Measurements from ENCODE around the gene SIN3B.
"Not testable (repeated sequence)": the region's sequence is repeated elsewhere in the genome, so short reads cannot be mapped to it uniquely, and the experiment has no call there.

The SIN3B gene, protein sequence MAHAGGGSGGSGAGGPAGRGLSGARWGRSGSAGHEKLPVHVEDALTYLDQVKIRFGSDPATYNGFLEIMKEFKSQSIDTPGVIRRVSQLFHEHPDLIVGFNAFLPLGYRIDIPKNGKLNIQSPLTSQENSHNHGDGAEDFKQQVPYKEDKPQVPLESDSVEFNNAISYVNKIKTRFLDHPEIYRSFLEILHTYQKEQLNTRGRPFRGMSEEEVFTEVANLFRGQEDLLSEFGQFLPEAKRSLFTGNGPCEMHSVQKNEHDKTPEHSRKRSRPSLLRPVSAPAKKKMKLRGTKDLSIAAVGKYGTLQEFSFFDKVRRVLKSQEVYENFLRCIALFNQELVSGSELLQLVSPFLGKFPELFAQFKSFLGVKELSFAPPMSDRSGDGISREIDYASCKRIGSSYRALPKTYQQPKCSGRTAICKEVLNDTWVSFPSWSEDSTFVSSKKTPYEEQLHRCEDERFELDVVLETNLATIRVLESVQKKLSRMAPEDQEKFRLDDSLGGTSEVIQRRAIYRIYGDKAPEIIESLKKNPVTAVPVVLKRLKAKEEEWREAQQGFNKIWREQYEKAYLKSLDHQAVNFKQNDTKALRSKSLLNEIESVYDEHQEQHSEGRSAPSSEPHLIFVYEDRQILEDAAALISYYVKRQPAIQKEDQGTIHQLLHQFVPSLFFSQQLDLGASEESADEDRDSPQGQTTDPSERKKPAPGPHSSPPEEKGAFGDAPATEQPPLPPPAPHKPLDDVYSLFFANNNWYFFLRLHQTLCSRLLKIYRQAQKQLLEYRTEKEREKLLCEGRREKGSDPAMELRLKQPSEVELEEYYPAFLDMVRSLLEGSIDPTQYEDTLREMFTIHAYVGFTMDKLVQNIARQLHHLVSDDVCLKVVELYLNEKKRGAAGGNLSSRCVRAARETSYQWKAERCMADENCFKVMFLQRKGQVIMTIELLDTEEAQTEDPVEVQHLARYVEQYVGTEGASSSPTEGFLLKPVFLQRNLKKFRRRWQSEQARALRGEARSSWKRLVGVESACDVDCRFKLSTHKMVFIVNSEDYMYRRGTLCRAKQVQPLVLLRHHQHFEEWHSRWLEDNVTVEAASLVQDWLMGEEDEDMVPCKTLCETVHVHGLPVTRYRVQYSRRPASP

DNA sequence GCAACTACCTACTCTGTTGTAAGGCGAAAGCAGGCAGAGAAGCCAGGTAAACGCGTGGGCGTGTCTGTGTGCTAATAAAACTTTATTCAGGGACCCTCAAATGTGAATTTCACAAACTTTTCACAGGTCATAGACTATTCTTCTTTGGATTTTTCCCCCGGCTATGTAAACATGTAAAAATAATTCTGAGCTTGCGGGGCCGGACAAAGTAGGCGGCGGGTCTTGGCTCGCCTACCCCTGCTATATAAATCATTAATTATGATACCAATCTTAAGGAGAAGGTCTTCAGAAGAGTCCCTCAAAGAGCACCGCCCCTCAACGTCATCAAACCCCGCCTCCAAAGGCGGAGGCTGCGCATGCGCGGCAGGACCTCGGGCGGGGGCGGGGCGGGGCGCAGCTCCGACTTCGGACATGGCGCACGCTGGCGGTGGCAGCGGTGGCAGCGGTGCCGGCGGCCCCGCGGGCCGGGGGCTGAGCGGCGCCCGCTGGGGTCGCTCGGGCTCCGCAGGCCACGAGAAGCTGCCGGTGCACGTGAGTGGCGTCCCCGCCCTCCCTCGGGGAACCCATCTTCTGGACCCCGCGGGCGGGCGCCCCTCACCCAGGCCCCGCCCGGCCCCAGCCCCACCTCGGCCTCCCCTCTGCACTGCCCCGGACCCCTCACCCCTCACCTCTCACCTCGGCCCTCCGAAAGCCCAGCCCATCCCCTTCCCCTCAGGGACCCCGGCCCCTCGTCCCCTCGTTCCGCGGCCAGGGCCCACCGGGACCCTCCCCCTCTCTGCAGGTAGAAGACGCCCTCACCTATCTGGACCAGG, at the start of gene SIN3B:
Gene SIN3B (plus strand): TSS at position 389 of the 812 bp plus-strand sequence. CDS start 23 bp downstream, at position 412.
- peak; percentile 83 for DNase-seq

GRCh38 chr19:16779539-16780163, 49.5 kb upstream of the SIN3B start:
- no peak for DNase-seq

DNA sequence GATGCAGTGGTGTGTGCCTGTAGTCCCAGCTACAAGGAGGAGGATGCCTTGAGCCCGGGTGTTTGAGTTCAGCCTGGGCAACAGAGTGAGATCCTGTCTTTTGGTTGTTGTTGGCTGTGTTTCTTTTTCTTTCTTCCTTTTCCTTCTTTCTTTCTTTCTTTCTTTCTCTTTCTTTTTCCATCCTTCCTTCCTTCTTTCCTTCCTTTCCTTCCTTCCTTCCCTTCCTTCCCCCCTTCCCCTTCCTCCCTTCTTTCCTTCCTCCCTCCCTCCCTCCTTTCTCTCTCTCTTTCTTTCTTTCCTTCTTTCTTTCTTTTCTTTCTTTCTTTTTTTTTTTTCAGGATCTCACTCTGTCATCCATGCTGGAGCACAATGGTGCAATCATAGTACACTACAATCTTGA, 46.5 kb upstream of the SIN3B start:
- DNase-seq: no peak

DNA sequence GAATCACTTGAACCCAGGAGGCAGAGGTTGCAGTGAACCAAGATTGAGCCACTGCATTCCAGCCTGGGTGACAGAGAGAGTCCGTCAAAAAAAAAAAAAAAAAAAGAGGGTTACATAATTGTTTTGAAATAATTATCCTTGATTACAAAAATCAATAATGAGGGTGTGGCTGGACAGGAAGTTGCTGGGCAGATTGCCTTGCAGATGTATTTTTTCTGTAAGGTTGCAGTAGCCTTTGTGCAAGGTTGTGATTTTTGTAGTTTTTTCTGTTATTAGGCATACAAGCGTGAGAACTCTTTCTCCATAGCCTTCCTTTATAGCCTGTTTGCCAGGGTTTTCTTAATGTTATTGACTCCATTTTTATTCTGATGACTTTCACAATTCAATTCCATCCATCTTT, 40.7 kb upstream of the SIN3B start:
- no peak for DNase-seq

- DNase-seq: no peak
Measured at GRCh38 chr19:16789238-16789637, 40.0 kb upstream of the SIN3B start.

DNA sequence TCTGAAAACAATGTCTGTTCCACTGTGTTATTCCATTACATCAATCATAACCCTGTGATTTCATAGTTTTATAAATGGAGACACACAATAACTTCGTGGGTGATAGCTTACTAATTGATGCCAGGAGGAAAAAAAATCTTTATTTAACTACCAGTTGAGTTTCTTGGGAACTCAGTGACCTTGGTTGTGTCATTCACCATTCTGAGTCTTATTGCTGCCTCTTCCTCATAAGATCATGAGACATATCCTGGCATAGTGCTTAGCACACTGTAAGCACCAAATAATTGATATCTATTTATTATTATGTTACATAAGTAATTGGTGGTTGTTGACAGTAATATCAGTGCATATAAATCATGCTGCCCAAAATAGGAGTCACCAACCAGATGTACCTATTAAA, 39.1 kb upstream of the SIN3B start:
- no peak for DNase-seq

DNA sequence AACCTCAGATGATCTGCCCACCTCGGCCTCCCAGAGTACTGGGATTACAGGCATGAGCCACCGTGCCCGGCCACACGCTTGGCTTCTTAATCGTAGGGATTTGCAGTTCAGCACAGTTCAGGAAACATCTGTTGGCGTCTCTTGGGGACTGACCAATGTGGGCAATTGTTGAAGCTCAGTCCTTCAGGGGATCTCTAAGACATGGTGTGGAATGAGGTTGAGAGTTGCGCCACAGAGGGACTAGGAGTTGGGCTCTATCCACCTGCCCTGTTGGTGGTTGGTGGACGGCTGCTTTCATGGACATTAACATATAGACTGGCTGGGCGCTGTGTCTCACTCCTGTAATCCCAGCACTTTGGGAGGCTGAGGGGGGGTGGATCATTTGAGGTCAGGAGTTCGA, 37.3 kb upstream of the SIN3B start:
- DNase-seq: no peak

DNA sequence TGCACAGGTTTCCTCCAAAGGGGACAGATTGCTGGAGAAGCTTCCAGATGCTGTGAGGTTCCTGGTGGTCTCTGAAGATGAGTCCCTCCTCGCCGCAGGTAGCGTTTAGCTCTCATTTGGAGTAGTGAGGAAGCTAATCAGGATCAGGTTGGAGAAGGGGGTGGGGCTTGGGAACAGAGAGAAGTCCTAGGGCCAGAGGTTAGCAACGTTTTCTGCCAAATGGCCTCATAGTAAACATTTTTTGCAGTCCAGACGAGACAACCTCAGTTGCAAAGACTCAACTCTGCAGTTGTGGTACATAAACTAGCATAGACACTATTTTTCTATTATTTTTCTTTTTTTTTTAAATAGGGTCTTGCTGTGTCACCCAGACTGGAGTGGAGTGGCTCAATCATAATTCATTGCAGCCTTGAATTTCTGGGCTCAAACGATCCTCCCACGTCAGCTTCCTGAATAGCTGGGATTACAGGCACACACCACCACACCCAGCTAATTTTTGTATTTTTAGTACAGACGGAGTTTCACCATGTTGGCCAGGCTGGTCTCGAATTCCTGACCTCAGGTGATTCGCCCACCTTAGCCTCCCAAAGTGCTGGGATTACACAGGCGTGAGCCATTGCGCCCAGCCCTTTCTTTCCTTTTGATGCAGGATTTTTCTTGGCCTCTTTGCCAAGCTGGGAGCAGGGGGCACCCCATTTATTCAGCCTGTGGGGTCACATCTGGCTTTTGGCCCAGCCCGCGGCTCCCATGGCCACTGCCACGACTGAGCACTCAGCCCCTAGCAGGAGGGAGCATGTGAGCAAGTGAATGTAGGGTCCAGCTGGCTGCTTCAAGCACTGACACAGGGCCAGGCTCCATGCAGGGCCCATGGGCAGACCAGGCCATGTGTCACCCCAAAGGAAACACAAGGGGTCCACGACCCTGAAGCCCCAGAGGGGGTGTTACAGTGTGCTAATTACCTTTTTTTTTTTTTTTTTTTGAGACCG, 34.4 kb upstream of the SIN3B start:
- no peak for DNase-seq

DNA sequence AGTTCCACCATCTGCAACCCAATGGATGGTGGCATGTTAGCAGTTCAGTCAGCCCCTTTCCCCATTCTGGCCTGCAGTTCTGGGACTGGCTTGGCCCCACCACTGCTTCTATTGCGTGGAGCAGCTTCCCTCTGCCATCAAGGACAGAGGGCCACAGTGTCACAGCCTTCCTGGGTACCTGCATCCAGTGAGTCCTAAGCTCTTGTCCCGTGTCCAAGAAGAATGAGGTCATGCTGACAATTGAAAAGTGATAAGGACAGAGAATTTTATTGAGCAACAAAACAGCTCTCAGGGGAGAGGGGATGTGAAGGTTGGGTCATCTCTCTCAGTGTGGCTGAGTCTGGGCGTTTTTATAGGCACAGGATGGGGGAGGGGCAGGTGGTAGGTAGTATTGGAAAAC, 33.5 kb upstream of the SIN3B start:
- no peak for DNase-seq

GRCh38 chr19:16797876-16798275, 31.3 kb upstream of the SIN3B start:
- no peak for DNase-seq

DNA sequence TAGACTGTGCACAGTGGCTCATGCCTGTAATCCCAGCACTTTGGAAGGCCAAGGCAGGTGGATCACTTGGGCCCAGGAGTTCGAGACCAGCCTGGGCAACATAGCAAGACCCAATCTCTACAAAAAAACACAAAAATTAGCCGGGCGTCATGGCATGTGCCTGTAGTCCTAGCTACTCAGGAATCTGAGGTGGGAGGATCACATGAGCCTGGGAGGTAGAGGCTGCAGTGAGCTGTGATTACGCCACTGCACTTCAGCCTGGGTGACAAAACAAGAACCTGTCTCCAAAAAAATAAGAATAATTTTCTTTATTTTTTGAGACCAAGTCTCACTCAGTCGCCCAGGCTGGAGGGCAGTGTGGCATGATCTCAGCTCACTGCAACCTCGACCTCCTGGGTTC, 30.9 kb upstream of the SIN3B start:
- not testable (repeated sequence) for DNase-seq

DNA sequence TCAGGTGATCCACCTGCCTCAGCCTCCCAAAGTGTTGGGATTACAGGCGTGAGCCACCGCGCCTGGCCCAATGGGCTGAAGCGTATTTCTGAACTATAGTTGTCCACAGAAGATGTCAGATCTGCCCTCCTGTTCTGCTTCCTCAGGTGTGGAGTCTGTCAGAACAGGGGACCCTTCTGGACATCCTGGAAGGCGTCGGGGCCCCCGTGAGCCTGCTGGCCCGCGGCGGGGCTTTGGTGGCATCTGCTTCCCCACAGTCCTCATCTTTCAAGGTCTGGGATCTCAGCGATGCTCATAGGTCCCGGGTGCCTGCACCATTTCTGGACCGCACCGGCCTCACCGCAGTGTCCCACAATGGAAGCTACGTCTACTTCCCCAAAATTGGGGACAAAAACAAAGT, 29.5 kb upstream of the SIN3B start:
- no peak for DNase-seq

DNA sequence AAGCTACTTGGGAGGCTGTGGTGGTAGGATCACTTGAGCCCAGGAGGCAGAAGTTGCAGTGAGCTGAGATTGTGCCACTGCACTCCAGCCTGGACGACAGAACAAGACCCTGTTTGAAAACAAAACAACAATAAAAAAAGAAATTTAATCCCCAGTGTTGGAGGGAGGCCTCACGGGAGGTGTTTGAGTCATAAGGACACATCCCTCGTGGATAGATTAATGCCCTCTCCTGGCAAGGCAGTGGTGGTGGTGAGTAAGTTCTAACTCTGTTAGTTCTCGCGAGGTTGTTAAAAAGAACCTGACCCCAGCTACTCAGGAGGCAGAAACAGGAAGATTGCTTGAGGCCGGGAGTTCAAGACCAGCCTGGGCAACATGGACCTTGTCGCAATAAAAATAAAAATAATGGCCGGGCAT, 27.6 kb upstream of the SIN3B start:
- no peak for DNase-seq

- no peak for DNase-seq
Measured at GRCh38 chr19:16804176-16804575, 25.0 kb upstream of the SIN3B start.

DNA sequence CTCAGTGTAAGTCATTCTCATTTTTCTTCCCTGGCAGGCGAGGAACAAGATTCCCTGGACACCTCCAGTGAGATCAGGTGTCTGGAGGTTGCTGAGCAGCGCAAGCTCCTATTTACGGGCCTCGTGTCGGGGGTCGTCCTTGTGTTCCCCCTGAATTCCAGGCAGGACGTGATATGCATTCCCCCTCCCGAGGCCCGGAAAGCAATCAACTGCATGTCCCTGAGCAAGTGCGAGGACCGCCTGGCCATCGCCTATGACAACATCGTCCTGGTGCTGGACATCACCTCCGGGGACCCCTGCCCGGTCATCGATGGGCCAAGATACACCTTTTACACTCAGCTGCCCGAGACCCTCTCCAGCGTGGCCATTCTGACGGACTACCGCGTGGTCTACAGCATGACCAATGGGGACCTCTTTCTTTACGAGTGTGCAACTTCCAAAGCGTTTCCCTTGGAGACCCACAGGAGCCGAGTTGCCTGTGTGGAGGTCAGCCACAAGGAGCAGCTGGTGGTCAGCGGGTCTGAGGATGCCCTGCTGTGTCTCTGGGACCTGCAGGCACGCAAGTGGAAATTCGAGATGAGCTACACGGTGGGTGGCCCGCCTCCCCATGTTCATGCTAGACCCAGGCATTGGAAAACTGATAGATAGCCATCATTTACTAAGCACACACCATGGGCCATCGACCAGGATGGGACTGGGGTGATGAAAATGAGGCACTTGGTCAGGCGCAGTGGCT, 21.5 kb upstream of the SIN3B start:
- DNase-seq: no peak

GRCh38 chr19:16814526-16815100, 14.6 kb upstream of the SIN3B start:
- DNase-seq: no peak

GRCh38 chr19:16820056-16820455, 9.1 kb upstream of the SIN3B start:
- no peak for DNase-seq

DNA sequence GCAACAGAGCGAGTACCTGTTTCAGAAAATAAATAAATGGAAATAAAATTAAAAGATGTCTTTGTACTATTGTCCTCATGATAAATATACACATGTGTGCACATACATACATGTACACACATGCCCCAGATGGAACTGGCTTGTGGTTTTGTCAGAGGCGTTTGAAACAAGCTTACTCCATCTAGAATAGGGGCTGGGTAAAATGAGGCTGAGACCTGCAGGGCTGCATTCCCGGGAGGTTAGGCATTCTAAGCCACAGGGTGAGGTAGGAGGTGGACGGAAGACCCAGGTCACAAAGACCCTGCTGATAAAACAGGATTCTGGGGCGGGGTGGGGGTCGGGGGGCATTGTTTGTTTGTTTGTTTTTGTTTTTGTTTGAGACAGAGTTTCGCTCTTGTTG, 8.1 kb upstream of the SIN3B start:
- DNase-seq: no peak

DNA sequence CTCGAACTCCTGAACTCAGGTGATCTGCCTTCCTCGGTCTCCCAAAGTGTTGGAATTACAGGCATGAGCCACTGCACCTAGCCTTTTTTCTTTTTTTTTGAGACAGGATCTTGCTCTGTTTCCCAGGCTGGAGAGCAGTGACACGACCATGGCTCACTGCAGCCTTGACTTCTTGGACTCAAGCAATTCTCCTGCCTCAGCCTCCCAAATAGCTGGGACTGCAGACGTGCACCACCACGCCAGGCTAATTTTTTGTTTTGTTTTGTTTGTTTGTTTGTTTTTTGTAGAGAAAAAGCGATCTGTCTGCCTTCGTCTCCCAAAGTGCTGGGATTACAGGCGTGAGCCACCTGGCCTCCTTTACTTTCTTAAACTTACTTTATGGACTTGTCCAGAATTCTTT, 6.5 kb upstream of the SIN3B start:
- DNase-seq: no peak

Data from KG1 (cell line).